GM12892 (cell line): ENCODE results near the gene MTOR.

Experiments
- DNase-seq: peaks from one replicate; pipeline ENCODE4 v3.0.0; 2011; ENCODE audit not compliant: insufficient read length
- FAIRE-seq: peaks from 2 replicates; lab custom pipeline; 2011; peaks lifted over from hg19 to GRCh38; lab: Jason Lieb, UNC
- POLR2A ChIP-seq: IDR thresholded peaks from 2 replicates; pipeline ENCODE4 v1.6.1; 2011; ENCODE audit warnings: low read depth, low read length, control low read depth
- POLR2AphosphoS5 ChIP-seq: IDR thresholded peaks from 2 replicates; pipeline ENCODE4 v1.6.1; 2011; ENCODE audit warnings: low read depth, low read length, control low read depth
- TAF1 ChIP-seq: IDR thresholded peaks from 2 replicates; pipeline ENCODE4 v1.6.1; 2011; ENCODE audit warnings: low read depth, mild to moderate bottlenecking, control low read depth, low read length, borderline replicate concordance

Gene MTOR

GRCh38 chr1:11147197-11147770 lies 115.1 kb downstream of the MTOR start:
- FAIRE-seq, result no peak
- no peak for DNase-seq
- TF ChIP-seq POLR2AphosphoS5 (no peak), POLR2A (no peak), TAF1 (no peak)

DNA sequence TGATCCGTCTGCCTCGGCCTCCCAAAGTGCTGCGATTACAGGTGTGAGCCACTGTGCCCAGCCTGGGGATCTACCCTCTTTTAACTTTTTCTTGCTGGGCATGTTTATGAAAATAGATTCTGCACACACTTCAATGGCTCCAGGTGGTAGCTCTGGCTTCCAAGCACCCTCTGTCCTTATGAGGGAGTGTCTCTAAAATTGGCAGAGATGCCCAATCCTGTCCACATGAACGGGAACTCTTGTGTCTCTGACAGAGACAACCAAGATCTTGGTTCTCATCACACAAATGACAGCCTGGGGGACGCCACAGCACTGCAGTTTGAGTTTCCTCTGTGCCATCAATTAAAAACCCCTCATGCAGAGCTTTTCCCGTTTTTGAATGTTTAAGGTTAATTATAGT lies 116.6 kb downstream of the MTOR start:
- no peak for DNase-seq

GRCh38 chr1:11144570-11145256 lies 117.6 kb downstream of the MTOR start:
- no peak for FAIRE-seq
- TF ChIP-seq POLR2A (no peak), POLR2AphosphoS5 (no peak), TAF1 (no peak)

More for the DNA sequence above, 116.6 kb downstream of the MTOR start:
- FAIRE-seq, result no peak
- TF ChIP-seq TAF1, result no peak
- no peak for TF ChIP-seq POLR2AphosphoS5
- TF ChIP-seq POLR2A, result no peak

DNA sequence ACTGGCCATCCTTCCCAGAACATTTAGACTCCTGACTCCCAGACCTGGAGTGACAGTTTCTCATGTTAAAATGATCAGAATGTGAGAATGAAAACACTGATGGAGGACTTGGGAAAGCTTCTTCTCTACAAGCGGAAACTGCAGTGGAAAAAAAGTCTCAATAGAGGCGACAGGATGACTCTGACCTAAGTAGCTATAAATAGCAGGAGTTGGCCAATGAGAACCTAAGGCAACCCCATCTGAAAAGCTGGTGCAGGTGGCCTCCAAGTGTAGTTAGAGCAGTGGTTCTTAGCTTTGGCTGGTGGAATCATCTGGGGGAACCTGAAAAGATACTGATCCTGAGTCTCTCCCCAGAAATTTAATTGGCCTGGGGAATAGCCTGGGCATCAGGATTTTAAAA lies 118.4 kb downstream of the MTOR start:
- FAIRE-seq (no peak), DNase-seq (no peak)
- no peak for TF ChIP-seq POLR2A
- no peak for TF ChIP-seq TAF1
- TF ChIP-seq POLR2AphosphoS5, result no peak

More at GRCh38 chr1:11144570-11145256, 117.6 kb downstream of the MTOR start:
- DNase-seq, result no peak

- TF ChIP-seq TAF1 (no peak), POLR2A (no peak), POLR2AphosphoS5 (no peak)
- no peak for FAIRE-seq
- no peak for DNase-seq
These were observed 119.0 kb downstream of the MTOR start for GRCh38 chr1:11143401-11143800.

DNA sequence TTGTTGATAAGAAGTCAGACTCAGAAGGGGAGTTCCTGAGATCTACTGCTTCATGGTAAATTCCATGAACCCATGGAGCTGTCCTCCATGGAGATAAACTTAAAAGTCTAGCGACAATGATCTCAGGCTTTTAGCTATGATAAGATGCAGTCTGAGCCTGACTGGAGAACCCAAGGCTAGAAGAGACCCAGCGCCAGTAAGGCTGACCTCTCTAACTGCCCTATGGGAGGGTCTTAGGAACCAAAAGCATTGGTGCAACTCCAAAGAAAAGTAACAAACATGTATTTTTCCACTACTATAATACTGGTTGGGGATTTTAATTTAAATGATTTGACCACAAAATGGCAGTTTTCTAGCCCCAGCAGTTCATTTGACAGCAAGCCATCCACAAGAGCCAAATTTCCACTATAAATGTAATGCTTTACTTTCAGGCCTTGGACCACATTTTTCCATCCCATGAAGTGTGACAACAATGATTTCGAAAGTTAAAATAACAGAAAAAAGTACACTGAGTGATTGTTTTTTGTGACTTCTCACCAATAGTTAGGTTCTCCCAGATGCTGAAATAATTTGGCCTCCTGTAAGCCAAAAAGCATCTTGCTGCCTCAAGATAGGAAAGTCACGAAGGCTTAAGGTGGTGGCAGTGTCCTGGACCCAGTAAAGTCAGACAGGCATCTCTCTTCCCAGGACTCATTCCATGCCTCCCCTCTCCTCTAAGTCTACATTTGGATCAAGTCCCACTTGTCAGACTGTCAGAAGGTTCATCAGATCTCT lies 119.5 kb downstream of the MTOR start:
- FAIRE-seq (no peak), DNase-seq (no peak)
- TF ChIP-seq TAF1 (no peak), POLR2A (no peak), POLR2AphosphoS5 (no peak)

DNA sequence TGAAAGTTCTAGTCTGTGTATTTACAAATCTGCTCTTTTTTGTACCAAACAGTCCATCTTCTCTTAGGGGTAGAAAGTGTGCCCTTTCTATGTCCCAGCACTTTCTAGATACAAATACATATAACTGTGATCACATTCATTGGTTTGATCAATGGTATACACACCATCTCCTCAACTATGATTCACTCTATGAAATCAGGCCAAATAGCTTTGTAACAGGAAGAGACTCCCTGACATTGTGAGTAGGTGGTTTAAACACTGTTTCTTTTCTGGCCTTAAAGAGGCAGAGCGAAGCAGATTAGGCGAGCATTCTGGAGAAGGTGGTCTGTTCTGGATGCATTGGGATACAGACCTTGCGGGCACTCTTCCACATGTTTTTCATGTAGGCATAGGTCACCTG lies 123.4 kb downstream of the MTOR start:
- FAIRE-seq (no peak), DNase-seq (no peak)
- TF ChIP-seq TAF1, result no peak
- TF ChIP-seq POLR2AphosphoS5, result no peak
- no peak for TF ChIP-seq POLR2A

DNA sequence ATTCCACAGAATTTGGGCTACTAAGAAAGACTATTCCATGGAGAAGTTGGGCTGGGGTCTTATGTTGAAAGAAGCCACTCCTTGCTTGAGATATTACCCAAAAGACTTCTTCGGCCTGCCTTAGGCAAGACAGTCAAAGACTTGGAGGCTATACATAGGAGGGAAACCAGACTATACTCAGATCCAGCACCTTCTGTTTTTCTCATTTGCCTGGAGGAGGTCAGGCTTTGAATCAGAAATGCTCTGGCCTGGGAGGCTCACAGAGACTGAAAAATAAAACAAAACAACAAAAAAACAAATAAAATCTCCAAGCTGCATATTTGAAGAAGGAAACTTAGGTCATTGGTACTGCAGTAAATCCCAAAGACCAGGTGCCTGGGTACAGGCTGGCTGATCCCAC lies 124.3 kb downstream of the MTOR start:
- TF ChIP-seq POLR2A, result no peak
- TF ChIP-seq POLR2AphosphoS5, result no peak
- DNase-seq (no peak), FAIRE-seq (no peak)

DNA sequence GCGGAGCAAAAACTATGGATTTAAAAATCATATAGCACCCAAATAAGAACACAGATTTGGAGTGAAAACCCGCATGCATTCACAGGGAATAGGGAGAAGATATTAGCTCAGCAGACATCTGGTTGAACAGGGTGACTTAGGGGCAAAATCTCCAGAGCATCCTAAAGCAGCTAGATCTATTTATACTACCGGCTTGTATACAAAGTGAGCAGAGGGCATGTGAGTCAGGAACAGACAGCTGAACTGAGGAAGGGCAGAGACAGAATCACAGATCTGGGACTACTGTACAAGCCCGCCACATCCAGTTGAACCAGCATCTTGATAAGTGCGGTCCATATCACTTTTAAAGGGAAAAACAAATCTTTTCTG lies 127.5 kb downstream of the MTOR start:
- no peak for TF ChIP-seq POLR2AphosphoS5
- TF ChIP-seq POLR2A, result no peak
- TF ChIP-seq TAF1, result no peak
- no peak for FAIRE-seq
- DNase-seq, result no peak

DNA sequence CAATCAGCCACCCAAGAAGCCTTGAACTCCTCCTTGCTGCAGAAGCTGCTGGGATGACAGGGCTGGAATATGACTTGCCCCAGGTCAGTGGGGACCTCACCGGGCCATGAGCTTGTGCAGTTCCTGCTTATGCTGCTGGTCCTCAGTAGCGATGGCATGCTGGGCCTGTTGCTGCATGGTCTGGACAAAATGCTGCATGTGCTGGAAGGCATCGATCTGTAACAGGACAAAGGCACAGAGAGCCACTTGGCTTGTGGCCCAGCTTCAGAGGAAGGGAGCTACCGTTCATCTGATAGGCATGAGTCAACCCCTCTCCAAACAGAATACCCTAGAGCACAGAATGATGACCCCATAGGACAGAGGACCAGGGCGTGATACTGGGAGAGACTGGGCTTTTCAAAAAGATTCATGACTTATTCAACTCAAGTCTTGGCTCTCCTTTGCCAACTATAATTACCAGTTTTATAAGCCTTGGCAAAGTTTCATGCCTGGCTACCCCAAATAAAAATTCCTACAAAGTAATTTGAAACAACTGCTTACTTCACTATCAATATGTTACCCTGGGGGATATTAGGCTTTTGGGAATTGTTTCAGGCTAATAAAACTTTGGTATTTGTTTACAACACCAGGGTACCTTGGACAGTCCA lies 128.0 kb downstream of the MTOR start:
- DNase-seq, result no peak
- no peak for TF ChIP-seq POLR2A
- no peak for TF ChIP-seq POLR2AphosphoS5
- no peak for TF ChIP-seq TAF1
- FAIRE-seq, result no peak

DNA sequence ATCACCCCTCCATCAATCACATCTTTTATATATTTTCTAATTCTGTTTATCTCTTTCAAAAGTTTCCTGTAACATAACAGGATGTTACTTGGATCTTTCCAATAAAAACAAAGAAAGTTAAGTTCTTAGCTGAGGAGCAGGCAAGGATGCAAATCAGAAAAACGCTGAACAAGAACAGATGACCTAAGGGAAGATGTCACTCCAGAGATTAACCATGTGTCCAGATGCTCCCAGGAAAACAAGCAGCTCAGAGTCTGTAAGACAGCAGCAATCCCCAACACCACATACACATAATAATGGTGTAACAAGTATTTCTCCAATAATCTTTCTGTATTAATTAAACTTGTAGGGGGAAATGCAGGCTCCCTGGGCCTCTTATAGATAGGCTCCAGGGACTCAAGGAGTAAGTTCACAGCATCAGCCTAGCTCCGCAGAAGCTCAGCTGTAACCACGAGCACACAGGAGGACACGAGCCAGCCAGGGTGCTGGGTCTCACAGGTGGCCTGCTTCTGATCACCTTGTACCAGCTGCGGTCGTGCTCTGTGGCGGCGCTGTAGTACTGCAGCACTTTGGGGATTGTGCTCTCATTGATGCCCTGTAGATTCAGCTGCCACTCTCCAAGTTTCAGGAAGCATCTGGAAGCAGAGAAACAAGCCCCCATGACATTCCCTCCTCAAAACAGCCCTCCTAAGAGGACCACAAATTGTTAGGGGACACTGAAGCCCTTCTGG lies 129.6 kb downstream of the MTOR start:
- TF ChIP-seq TAF1 (no peak), POLR2A (no peak), POLR2AphosphoS5 (no peak)
- FAIRE-seq (no peak), DNase-seq (no peak)
